Esophagus muscularis mucosa (tissue), 3 donors: ENCODE measurements around the gene TMEM151A.

Experiments used
- POLR2AphosphoS5 ChIP-seq, 2 donors: sonication (generic); formaldehyde crosslinking; IDR thresholded peaks; one replicate each; pipeline ENCODE4 v1.6.1; 2017; ENCODE audit warnings: antibody characterized with exemption in 2 of 2
- TF ChIP-seq, protein P1 (sequence below), 3 experiments: fragments of 200-600 bp in 2 of 3; fragments of 450-650 bp in 1 of 3; sonication (generic) in 2 of 3; IDR thresholded peaks; one replicate each; pipeline ENCODE4 v1.5.1; 2017 to 2019; ENCODE audit warnings: antibody characterized with exemption in 3 of 3, mild to moderate bottlenecking in 2 of 3, moderate library complexity in 1 of 3

DNA sequence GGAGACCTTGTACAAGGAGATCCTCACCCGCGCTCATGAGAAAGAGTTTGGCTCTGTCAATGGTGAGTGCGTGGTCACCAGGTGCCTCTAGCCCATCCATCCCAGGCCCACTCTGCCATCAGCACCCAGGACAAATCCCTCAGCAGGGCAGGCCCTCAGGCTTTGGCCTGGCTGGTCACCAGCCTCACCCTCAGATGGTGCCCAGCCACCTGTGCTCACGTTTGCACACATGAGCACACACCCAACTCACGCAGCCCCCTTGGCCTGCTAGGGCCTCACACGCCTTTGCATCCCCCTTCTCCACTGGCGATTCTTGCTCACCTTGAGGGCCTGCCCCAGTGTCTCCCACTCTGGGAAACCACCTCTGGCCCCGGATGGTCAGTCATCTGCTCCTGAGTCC, 27.3 kb upstream of the TMEM151A start:
- no peak for TF ChIP-seq POLR2AphosphoS5 (IDR thresholded peaks at IDR 0.05)
- TF ChIP-seq, protein P1, sequence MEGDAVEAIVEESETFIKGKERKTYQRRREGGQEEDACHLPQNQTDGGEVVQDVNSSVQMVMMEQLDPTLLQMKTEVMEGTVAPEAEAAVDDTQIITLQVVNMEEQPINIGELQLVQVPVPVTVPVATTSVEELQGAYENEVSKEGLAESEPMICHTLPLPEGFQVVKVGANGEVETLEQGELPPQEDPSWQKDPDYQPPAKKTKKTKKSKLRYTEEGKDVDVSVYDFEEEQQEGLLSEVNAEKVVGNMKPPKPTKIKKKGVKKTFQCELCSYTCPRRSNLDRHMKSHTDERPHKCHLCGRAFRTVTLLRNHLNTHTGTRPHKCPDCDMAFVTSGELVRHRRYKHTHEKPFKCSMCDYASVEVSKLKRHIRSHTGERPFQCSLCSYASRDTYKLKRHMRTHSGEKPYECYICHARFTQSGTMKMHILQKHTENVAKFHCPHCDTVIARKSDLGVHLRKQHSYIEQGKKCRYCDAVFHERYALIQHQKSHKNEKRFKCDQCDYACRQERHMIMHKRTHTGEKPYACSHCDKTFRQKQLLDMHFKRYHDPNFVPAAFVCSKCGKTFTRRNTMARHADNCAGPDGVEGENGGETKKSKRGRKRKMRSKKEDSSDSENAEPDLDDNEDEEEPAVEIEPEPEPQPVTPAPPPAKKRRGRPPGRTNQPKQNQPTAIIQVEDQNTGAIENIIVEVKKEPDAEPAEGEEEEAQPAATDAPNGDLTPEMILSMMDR (IDR thresholded peaks at IDR 0.05), result no peak
